ENCODE measurements around the gene FAM53A. TPM values are rescaled to one million over a fixed set of nuclear protein-coding genes. Genes with fewer than 3 reads are reported as not detected.
"Not testable (repeated sequence)": the region's sequence is repeated elsewhere in the genome, so short reads cannot be mapped to it uniquely, and the experiment has no call there.

Gene FAM53A
- total and polyA plus RNA-seq, 2 experiments from 2014 or later, result 7.1 to 11.8 TPM

- H3K4me3 ChIP-seq, result no peak overlapping the region
- H3K4me1 ChIP-seq (ENCODE audit: low read depth), result no peaks in the 10 kb centered on the region
- no peaks in the 10 kb centered on the region for H3K27me3 ChIP-seq
- DNase-seq (ENCODE audit: low read depth in 1 of 2, low spot score in 1 of 2), result no peak
- no peaks in the 10 kb centered on the region for H3K9me3 ChIP-seq (ENCODE audit: low read depth)
- H3K27ac ChIP-seq, result no peak overlapping the region
- no peak for TF ChIP-seq CTCF (IDR thresholded peaks at IDR 0.05; ENCODE audit: low read depth, low read length)
- H3K36me3 ChIP-seq, result no peaks in the 10 kb centered on the region
These were observed 75.2 kb downstream of the FAM53A start for GRCh38 chr4:1608821-1609500.

GRCh38 chr4:1608196-1608820 lies 75.8 kb downstream of the FAM53A start:
- Histone ChIP-seq H3K4me1 (ENCODE audit: low read depth) (no peaks in the 10 kb centered on the region), H3K27me3 (no peaks in the 10 kb centered on the region), H3K36me3 (no peaks in the 10 kb centered on the region), H3K27ac (no peak overlapping the region), H3K4me3 (no peak overlapping the region), H3K9me3 (ENCODE audit: low read depth) (no peaks in the 10 kb centered on the region)
- TF ChIP-seq CTCF (IDR thresholded peaks at IDR 0.05; ENCODE audit: low read depth, low read length), result no peak
- DNase-seq (ENCODE audit: low read depth in 1 of 2, low spot score in 1 of 2), result no peak

GRCh38 chr4:1607436-1608195 lies 76.5 kb downstream of the FAM53A start:
- not testable (repeated sequence) for H3K27ac ChIP-seq; H3K4me3 ChIP-seq; DNase-seq (ENCODE audit: low read depth in 1 of 2, low spot score in 1 of 2); H3K36me3 ChIP-seq; H3K27me3 ChIP-seq; H3K9me3 ChIP-seq (ENCODE audit: low read depth); H3K4me1 ChIP-seq (ENCODE audit: low read depth)

GRCh38 chr4:1604706-1605205 lies 79.4 kb downstream of the FAM53A start:
- Histone ChIP-seq H3K9me3 (ENCODE audit: low read depth) (no peaks in the 10 kb centered on the region), H3K27ac (no peak overlapping the region), H3K36me3 (no peaks in the 10 kb centered on the region), H3K27me3 (no peaks in the 10 kb centered on the region), H3K4me1 (ENCODE audit: low read depth) (peaks cover 3% of the 10 kb centered on the region), H3K4me3 (no peak overlapping the region)
- TF ChIP-seq CTCF (IDR thresholded peaks at IDR 0.05; ENCODE audit: low read depth, low read length), result no peak
- DNase-seq (ENCODE audit: low read depth in 1 of 2, low spot score in 1 of 2), result no peak

- Histone ChIP-seq H3K27ac (no peak overlapping the region), H3K4me3 (no peak overlapping the region), H3K4me1 (ENCODE audit: low read depth) (peaks cover 3% of the 10 kb centered on the region), H3K27me3 (no peaks in the 10 kb centered on the region), H3K9me3 (ENCODE audit: low read depth) (no peaks in the 10 kb centered on the region), H3K36me3 (no peaks in the 10 kb centered on the region)
- TF ChIP-seq CTCF (IDR thresholded peaks at IDR 0.05; ENCODE audit: low read depth, low read length), result no peak
- DNase-seq (ENCODE audit: low read depth in 1 of 2, low spot score in 1 of 2), result no peak
These were observed 79.9 kb downstream of the FAM53A start for GRCh38 chr4:1604181-1604705.
